ENCODE data around the gene INPP4A. TPM values are rescaled to one million over a fixed set of nuclear protein-coding genes. Genes with fewer than 3 reads are reported as not detected.

The INPP4A gene
- total RNA-seq, 1 experiment from 2014 or later = 23.4 TPM

DNA sequence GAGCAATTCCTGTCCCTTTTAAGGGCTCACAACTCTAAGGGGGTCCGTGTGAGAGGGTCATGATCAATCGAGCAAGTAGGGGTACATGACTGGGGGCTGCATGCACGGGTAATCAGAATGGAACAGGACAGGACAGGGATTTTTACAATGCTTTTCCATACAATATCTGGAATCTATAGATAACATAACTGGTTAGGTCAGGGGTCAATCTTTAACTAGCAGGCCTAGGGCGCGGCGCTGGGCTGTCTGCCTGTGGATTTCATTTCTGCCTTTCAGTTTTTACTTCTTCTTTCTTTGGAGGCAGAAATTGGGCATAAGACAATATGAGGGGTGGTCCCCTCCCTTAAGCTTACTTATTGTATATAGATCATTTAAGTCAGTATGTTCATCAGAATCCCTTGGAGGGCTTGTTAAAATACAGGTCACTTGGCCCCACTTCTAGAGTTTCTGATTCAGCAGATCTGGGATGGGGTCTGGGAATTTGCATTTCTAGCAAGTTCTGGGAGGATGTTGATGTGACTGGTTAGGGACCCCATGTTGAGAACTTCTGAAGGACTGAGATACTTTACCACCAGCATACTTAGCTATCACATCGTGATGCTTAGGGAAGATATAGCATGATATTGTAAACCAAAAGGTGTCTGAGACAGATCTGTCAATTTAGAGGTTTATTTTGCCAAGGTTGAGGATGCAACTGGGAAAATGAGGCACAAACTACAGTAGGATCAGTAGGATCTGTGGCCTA lies 2.8 kb upstream of the INPP4A start:
- TF ChIP-seq EZH2phosphoT487 (IDR thresholded peaks at IDR 0.05; ENCODE audit: borderline replicate concordance, low read length) = no peak
- H3K4me3 ChIP-seq (ENCODE audit: low read length) = no peak overlapping the region
- intact Hi-C loops (cut with micrococcal nuclease) = loop anchor here (10.0 kb wide), 1 partner anchor 163 kb away; the partner anchor contains the start of genes COA5 and UNC50
- no peak overlapping the region for H3K27ac ChIP-seq (ENCODE audit: low read length)
- no peak overlapping the region for H3K9ac ChIP-seq (ENCODE audit: low read length)
- ATAC-seq (no peak), DNase-seq (no peak)
- H3K9me3 ChIP-seq (ENCODE audit: low read length) = no peaks in the 10 kb centered on the region
- H3K27me3 ChIP-seq (ENCODE audit: low read length) = no peaks in the 10 kb centered on the region
- ChIA-PET POLR2A (ENCODE audit: unreplicated experiment) (no interaction called here), CTCF (no interaction called here)
- no peaks in the 10 kb centered on the region for H3K36me3 ChIP-seq (ENCODE audit: low read depth, low read length)
- H4K20me1 ChIP-seq (ENCODE audit: low read length) = peaks cover 16% of the 10 kb centered on the region
- no peak overlapping the region for H3K4me2 ChIP-seq (ENCODE audit: low read length)
- H3F3A ChIP-seq (ENCODE audit: low read length, unreplicated experiment) = no peaks in the 10 kb centered on the region
- no peaks in the 10 kb centered on the region for H3K9me2 ChIP-seq (replicated peaks; ENCODE audit: low read length)
- H3K4me1 ChIP-seq (ENCODE audit: insufficient read depth, low read length) = peaks cover 13% of the 10 kb centered on the region
- no TSS peak for BruUV-seq (replicated peaks)
- H3K79me2 ChIP-seq (ENCODE audit: low read length) = peaks cover 19% of the 10 kb centered on the region
- no peak overlapping the region for H2AFZ ChIP-seq (ENCODE audit: low read length)

DNA sequence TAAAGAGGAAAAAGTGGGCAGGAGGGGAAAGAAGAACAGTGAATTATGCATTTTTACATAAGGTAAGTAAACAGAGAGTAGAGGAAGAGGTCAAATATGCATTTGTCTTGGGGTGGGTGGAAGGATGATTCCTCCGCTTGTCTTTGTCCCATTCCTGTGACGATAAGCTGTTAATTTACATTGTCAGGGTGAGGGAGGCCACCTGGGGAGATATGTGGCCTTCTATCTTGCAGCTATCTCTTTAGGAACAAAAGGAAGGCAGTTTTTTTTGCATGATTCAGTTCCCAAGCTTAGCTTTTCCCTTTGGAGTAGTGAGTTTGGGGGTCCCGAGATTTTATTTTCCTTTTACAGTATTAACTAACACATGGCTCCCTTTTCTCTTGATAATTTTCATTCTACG lies 2.2 kb upstream of the INPP4A start:
- POLR2A ChIA-PET (ENCODE audit: unreplicated experiment) = no interaction called here
- no peak overlapping the region for H3K9ac ChIP-seq (ENCODE audit: low read length)
- CTCF ChIA-PET = no interaction called here
- H3K36me3 ChIP-seq (ENCODE audit: low read depth, low read length) = no peaks in the 10 kb centered on the region
- no peak overlapping the region for H3K4me2 ChIP-seq (ENCODE audit: low read length)
- H3K27me3 ChIP-seq (ENCODE audit: low read length) = no peaks in the 10 kb centered on the region
- ATAC-seq = no peak
- TF ChIP-seq EZH2 (IDR thresholded peaks at IDR 0.05; ENCODE audit: low read length, unreplicated experiment) (no peak), EZH2phosphoT487 (IDR thresholded peaks at IDR 0.05; ENCODE audit: borderline replicate concordance, low read length) (no peak)
- TF ChIP-seq, protein P1, sequence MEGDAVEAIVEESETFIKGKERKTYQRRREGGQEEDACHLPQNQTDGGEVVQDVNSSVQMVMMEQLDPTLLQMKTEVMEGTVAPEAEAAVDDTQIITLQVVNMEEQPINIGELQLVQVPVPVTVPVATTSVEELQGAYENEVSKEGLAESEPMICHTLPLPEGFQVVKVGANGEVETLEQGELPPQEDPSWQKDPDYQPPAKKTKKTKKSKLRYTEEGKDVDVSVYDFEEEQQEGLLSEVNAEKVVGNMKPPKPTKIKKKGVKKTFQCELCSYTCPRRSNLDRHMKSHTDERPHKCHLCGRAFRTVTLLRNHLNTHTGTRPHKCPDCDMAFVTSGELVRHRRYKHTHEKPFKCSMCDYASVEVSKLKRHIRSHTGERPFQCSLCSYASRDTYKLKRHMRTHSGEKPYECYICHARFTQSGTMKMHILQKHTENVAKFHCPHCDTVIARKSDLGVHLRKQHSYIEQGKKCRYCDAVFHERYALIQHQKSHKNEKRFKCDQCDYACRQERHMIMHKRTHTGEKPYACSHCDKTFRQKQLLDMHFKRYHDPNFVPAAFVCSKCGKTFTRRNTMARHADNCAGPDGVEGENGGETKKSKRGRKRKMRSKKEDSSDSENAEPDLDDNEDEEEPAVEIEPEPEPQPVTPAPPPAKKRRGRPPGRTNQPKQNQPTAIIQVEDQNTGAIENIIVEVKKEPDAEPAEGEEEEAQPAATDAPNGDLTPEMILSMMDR (conservative IDR thresholded peaks at IDR 0.05; ENCODE audit: low read depth, low read length) = no peak
- peaks cover 25% of the 10 kb centered on the region for H3K79me2 ChIP-seq (ENCODE audit: low read length)
- no peak for DNase-seq
- H3K9me3 ChIP-seq (ENCODE audit: low read length) = no peaks in the 10 kb centered on the region
- no peak overlapping the region for H3K27ac ChIP-seq (ENCODE audit: low read length)
- no peak overlapping the region for H3K4me3 ChIP-seq (ENCODE audit: low read length)
- peaks cover 20% of the 10 kb centered on the region for H4K20me1 ChIP-seq (ENCODE audit: low read length)
- H3K4me1 ChIP-seq (ENCODE audit: insufficient read depth, low read length) = peaks cover 14% of the 10 kb centered on the region
- no peak overlapping the region for H2AFZ ChIP-seq (ENCODE audit: low read length)
- no peaks in the 10 kb centered on the region for H3K9me2 ChIP-seq (replicated peaks; ENCODE audit: low read length)
- BruUV-seq (replicated peaks) = no TSS peak
- H3F3A ChIP-seq (ENCODE audit: low read length, unreplicated experiment) = no peaks in the 10 kb centered on the region
- intact Hi-C loops (cut with micrococcal nuclease) = loop anchor here (10.0 kb wide), 1 partner anchor 162 kb away; the partner anchor contains the start of genes COA5 and UNC50

DNA sequence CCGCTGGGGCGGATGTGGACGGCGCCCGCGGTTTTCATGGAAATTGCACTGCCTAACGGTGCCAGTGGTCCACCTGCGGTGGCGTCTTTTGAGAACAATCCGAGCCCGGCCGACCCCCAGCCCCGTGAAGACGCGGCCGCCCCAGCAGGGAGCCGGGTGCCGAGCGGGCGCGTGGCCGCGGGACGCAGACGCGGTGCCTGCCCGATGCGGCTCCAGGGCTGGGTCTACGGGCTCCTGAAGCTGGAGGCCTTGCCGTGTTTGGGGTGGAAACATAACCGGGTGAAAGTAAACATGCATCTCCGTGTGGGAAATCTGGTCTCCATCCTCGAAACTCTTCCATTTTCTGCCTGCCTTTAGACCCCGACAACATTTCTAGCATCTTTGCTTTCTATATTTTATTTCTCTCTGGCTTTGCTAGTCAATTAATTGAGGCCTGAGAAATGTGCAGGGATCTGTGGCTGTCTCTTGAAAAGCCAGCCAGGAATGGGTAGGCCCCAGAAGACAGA lies 572 bp downstream of the INPP4A start:
- peak overlapping the region; percentile 18 for H2AFZ ChIP-seq (ENCODE audit: low read length)
- intact Hi-C loops (cut with micrococcal nuclease) = loop anchor here (10.0 kb wide), 1 partner anchor 160 kb away; the partner anchor contains the start of genes COA5 and UNC50
- BruUV-seq (replicated peaks) = no TSS peak
- H4K20me1 ChIP-seq (ENCODE audit: low read length) = peaks cover 30% of the 10 kb centered on the region
- H3K9ac ChIP-seq (ENCODE audit: low read length) = peak overlapping the region; percentile 75
- DNase-seq (no peak), ATAC-seq (peak; percentile 45; the same call in 1 of the 2 replicates)
- H3K9me3 ChIP-seq (ENCODE audit: low read length) = no peaks in the 10 kb centered on the region
- TF ChIP-seq, protein P1 (conservative IDR thresholded peaks at IDR 0.05; ENCODE audit: low read depth, low read length) = no peak
- TF ChIP-seq EZH2phosphoT487 (IDR thresholded peaks at IDR 0.05; ENCODE audit: borderline replicate concordance, low read length) (no peak), EZH2 (IDR thresholded peaks at IDR 0.05; ENCODE audit: low read length, unreplicated experiment) (no peak)
- POLR2A ChIA-PET (ENCODE audit: unreplicated experiment) = no interaction called here
- no peaks in the 10 kb centered on the region for H3K36me3 ChIP-seq (ENCODE audit: low read depth, low read length)
- H3K79me2 ChIP-seq (ENCODE audit: low read length) = peaks cover 51% of the 10 kb centered on the region
- H3K4me1 ChIP-seq (ENCODE audit: insufficient read depth, low read length) = peaks cover 22% of the 10 kb centered on the region
- no peak overlapping the region for H3K27ac ChIP-seq (ENCODE audit: low read length)
- no peaks in the 10 kb centered on the region for H3K9me2 ChIP-seq (replicated peaks; ENCODE audit: low read length)
- peak overlapping the region; percentile 85 for H3K4me3 ChIP-seq (ENCODE audit: low read length)
- H3K27me3 ChIP-seq (ENCODE audit: low read length) = no peaks in the 10 kb centered on the region
- H3K4me2 ChIP-seq (ENCODE audit: low read length) = peak overlapping the region; percentile 94
- CTCF ChIA-PET = no interaction called here
- H3F3A ChIP-seq (ENCODE audit: low read length, unreplicated experiment) = no peaks in the 10 kb centered on the region

Data from PC-3 (cell line).